ENCODE data around the gene MRPL37. TPM values are rescaled to one million over a fixed set of nuclear protein-coding genes. Genes with fewer than 3 reads are reported as not detected.
A peak's percentile ranks its signal among the peaks of the same experiment; 100 is the strongest.
"Not testable (repeated sequence)": the region's sequence is repeated elsewhere in the genome, so short reads cannot be mapped to it uniquely, and the experiment has no call there.

Gene MRPL37
- total RNA-seq = 33.3 and 44.8 TPM in 2 replicates

DNA sequence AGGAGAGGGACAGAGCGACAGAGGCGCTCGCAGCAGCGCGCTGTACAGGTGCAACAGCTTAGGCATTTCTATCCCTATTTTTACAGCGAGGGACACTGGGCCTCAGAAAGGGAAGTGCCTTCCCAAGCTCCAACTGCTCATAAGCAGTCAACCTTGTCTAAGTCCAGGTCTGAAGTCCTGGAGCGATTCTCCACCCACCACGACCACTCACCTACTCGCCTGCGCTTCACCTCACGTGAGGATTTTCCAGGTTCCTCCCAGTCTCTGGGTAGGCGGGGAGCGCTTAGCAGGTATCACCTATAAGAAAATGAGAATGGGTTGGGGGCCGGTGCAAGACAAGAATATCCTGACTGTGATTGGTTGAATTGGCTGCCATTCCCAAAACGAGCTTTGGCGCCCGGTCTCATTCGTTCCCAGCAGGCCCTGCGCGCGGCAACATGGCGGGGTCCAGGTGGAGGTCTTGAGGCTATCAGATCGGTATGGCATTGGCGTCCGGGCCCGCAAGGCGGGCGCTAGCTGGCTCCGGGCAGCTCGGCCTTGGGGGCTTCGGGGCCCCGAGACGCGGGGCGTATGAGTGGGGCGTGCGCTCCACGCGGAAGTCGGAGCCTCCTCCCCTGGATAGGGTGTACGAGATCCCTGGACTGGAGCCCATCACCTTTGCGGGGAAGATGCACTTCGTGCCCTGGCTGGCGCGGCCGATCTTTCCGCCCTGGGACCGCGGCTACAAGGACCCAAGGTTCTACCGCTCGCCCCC is at the start of gene MRPL37, which contains the start of gene CYB5RL:
TSS of gene MRPL37 (plus strand) at position 403 of the 754 bp plus-strand sequence. CDS start at position 480, 77 bp downstream.
TSS of gene CYB5RL (minus strand) at position 266 of the 754 bp plus-strand sequence. CDS start 4,414 bp downstream, outside the sequence.
- peak; percentile 95 for DNase-seq (ENCODE audit: low read depth)

DNA sequence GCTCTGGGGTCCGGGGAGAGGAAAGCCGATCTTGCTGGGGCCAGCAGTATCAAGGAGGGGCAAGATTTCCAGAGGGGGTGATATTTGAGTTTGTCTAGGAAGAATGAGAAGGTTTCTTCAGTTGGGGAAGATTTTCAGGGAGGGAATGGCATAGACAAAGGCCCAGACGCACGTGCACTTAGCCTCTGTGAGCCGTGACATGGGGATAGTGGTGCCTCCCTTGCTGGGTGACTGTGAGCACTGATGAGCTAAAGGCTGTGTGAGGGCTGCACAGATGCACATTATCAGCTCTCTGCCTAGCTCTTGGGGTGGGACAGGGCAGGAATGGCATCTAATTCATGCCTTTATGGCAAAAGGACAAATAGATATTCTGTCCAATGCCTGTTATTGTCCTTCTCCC is 49.0 kb upstream of the MRPL37 start:
- DNase-seq (ENCODE audit: low read depth) = no peak

DNA sequence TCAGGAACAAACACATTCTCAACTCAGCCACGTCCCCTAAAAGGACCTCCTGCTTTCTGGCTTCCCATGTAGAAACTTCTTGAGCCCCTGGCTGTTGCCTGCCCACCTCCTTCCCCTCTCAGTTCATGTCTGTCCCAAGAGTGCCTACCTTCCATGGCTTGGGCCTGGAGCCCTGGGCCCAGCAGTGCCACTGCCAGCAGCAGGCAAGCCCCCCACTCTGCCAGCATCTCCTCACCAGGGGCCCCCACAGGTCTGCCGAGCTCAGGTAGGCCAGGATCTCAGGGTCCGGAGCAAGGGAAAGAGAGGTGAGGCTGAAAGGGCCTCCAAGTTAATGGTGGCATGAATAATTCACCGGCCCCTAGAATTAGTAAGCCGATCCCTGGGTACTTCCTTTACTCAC is 47.3 kb upstream of the MRPL37 start, which contains the start of gene CDCP2:
TSS of gene CDCP2 (minus strand) at position 305 of the 400 bp plus-strand sequence. CDS start at position 227, 78 bp downstream.
- no peak for DNase-seq (ENCODE audit: low read depth)

- peak; percentile 75 for DNase-seq (ENCODE audit: low read depth)
These were observed 46.2 kb upstream of the MRPL37 start for GRCh38 chr1:54153535-54154439.

DNA sequence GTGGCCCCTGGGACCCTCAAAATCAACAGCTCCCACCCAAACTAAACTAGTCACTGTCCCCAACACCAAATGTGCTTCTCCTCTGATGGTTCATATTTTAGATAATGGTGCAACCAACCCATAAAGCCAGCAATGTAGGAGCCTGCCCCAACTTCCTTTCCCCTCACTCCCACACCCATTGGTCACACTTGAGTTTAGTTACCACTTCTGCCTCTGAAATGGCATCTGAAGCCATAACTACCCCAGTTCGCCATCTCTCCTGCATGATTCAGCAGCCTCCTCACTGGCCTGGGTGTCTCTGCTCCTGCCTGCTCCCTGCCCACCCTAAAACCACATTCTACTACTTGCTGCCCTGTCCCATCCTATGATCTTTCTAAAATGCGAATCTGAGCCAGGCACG is 43.8 kb upstream of the MRPL37 start:
- no peak for DNase-seq (ENCODE audit: low read depth)

DNA sequence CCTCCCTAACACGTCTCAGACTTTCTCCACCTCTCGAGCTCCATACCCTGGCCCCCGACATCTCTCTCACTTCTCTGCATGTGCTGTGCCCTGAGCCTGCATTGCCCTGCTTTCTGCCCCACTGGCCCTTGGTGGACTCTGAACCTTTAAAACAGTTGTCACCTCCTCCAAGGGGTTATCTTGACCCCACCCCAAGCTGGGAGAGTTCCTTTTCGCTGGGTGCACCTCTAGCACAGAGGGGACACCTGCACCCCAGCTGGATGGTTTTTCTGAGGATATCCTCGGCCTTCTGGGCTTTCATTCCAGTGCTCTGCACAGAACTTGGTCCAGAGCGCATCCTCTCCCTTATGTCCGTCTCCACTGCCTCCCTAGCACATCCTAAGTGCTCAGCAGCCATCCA is 43.0 kb upstream of the MRPL37 start:
- no peak for DNase-seq (ENCODE audit: low read depth)

DNA sequence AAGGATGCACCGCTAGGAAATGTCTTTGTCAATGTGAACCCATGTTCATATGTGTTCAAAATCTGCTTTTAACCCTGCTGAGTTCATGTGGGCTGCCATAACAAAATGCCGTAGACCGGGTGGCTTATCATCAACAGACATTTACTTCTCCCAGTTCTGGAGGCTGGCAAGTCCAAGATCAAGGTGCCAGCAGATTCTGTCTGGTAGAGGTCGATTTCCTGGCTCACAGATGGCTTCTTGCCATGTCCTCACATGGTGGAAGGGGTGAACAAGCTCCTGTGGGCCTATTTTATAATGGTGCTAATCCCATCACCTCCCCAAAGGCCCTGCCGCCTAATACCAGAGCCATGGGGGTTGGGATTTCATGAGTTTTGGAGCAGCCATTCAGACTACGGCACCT is 42.6 kb upstream of the MRPL37 start:
- DNase-seq (ENCODE audit: low read depth) = no peak

DNA sequence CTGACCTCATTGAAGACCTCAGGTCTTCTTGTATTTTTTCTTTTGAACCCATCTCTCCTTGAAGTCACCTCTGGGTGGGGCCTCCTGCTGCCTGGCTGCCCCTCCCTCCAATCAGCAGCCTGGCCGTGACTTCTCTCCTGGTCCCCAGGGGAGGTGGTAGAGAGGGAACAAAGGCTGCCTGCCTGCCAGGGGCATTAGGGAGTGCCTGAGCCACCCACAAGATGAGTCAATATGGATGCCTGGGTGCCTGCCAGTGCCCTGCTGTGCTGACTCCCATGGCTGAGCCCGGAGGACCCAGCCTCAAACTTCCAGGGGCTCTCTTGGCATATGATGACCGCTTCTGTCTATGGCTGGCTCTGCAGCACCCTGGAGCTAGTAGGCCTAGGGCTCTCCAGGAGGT is 41.9 kb upstream of the MRPL37 start:
- DNase-seq (ENCODE audit: low read depth) = peak; percentile 73

GRCh38 chr1:54159733-54160316 is 40.1 kb upstream of the MRPL37 start:
- DNase-seq (ENCODE audit: low read depth) = no peak

DNA sequence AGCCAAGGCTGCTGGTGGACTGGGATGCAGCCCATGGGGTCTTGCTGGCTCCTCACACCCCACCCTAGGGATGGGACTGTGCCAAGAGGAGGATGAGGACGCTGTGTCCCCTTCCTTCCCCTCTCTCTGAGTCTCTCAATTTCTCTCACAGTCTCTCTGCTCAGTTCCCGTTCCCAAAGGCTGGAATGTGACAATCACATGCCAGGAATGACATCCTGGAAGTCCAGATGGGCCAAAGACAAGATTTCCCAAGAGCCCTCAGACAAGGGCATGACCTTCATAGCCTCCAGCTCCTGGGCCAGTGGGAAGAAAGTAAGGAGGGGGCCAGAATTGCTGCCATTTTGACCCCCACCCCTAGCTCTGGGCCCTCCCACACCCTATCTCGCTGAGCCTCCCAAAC is 39.6 kb upstream of the MRPL37 start:
- DNase-seq (ENCODE audit: low read depth) = no peak

- no peak for DNase-seq (ENCODE audit: low read depth)
These were observed 38.3 kb upstream of the MRPL37 start for GRCh38 chr1:54161495-54162168.

GRCh38 chr1:54163051-54163450 is 36.9 kb upstream of the MRPL37 start:
- no peak for DNase-seq (ENCODE audit: low read depth)

DNA sequence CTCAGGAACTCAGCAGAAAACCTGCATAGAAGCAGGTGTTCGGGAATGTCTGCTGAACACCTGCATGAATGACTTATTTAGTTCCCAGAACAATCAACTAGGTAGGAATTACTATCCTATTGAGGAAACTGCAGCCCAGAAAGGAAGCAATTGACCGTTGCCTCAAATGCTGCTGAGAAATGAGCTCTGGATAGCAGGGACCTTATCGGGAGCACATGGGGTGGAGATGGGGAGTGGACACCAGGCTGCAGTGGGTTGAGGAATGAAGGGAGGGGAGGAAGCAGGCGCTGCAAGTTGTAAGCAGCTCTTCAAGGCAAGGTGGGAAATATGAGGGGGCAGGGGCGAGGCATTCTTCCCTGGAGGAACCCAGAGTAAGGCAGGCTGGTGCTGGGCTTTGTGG is 36.4 kb upstream of the MRPL37 start:
- no peak for DNase-seq (ENCODE audit: low read depth)

DNA sequence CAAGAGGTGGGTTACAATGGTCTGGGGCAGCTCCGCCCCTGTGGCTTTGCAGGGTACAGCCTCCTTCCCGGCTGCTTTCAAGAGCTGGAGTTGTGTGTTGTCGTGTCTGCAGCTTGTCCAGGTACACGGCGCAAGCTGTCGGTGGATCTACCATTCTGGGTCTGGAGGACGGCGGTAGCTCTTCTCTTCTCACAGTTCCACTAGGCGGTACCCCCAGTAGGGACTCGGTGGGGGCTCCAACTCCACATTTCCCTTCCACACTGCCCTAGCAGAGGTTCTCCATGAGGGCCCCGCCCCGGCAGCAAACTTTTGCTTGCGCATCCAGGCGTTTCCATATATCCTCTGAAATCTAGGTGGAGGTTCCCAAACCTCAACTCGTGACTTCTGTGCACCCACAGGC is 34.8 kb upstream of the MRPL37 start:
- no peak for DNase-seq (ENCODE audit: low read depth)

DNA sequence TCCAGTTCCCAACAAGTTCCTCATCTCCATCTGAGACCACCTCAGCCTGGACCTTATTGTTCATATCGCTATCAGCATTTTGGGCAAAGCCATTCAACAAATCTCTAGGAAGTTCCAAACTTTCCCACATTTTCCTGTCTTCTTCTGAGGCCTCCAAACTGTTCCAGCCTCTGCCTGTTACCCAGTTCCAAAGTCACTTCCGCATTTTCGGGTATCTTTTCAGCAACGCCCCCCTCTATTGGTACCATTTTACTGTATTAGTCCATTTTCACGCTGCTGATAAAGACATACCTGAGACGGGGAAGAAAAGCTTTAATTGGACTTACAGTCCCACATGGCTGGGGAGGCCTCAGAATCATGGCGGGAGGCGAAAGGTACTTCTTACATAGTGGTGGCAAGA is 33.6 kb upstream of the MRPL37 start:
- DNase-seq (ENCODE audit: low read depth) = not testable (repeated sequence)

DNA sequence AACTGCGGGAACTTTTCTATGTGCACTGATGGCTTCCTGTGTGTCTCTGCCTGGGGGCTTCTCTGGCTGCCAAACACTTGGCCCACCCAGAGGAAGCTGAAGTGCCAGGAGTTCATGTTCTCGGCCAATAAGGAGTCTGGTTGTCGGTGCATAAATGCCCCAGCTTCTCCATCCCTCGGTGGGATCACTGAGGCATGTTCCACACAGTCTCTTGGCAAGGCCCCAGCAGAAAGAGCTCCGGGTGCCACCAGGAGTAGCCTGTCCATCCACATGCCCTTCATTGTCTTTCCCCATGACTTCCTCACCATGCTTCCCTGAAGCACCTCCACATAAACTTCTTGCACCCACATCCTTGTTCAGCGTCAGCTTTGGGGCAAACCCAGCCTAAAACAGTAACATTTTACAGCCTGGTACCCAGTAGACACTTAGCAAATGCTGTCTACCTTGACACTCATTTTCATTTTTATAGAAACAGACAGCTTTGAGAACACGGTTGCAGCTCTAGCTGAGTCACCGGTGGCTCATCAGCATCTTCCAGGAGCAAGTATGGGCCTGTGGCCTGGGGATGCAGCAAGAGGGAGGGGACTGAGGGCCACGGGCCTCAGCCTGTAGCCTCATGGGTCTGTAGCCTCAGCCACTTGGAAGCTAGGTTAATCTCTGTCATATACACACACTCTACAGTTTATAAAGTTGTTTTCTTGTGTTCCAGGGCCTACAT is 32.4 kb upstream of the MRPL37 start:
- DNase-seq (ENCODE audit: low read depth) = peak; percentile 20

- DNase-seq (ENCODE audit: low read depth) = no peak
These were observed 31.6 kb upstream of the MRPL37 start for GRCh38 chr1:54168206-54168965.

- DNase-seq (ENCODE audit: low read depth) = no peak
These were observed 30.9 kb upstream of the MRPL37 start for GRCh38 chr1:54169068-54169467.

DNA sequence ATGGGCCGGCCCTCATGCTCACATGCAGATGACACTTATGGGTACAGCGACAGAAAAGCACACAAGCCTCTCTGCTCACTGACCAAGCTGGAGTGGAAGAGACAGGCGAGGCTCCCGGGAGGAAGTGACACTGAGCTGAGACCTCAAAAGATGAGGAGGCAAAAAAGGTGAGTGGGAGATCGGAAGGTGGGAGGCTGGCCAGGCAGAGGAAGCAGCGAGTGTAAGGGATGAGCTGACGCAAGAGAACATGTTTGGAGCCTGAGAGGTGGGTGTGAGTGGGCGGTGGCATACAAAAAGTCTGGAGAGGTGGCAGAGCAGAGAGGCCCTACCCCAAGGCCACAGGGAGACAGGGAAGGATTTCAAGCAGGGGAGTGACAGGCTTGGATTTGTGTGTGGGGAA is 29.0 kb upstream of the MRPL37 start:
- DNase-seq (ENCODE audit: low read depth) = no peak

DNA sequence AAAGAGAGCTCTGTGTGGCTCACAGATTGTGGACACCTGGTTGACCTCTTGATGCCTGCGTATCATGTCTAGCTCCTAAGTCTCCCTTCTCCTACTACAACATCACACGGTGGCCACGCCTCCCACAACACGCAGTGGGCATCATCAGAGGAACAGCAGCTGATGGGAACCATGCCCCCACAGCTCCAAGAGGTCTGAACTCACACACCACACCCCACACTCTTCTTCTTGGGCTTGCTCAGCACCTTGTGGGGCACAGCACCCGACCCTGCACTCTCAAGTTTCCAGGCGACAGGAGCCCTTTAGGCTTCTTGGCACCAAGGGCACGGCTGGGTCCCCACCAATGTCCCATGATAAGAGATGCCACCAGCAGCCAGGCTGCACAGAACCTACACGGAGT is 28.4 kb upstream of the MRPL37 start:
- DNase-seq (ENCODE audit: low read depth) = no peak

All from renal cortical epithelial cell (primary cell).